Glutamatergic neuron (in vitro differentiated cells): ENCODE measurements around the gene METTL3. TPM values are rescaled to one million over a fixed set of nuclear protein-coding genes. Genes with fewer than 3 reads are reported as not detected.

Experiments
- DNase-seq: peaks from one replicate; pipeline ENCODE4 v3.0.0; 2022
- H3K27ac Mint-ChIP-seq: one replicate; pipeline ENCODE4 v1.8.0; 2020; ENCODE audit warnings: mild to moderate bottlenecking, mixed read lengths, inconsistent platforms; ENCODE audit not compliant: unreplicated experiment
- H3K27me3 Mint-ChIP-seq: one replicate; pipeline ENCODE4 v1.8.0; 2020; ENCODE audit warnings: mild to moderate bottlenecking, moderate library complexity, mixed read lengths, inconsistent platforms; ENCODE audit not compliant: unreplicated experiment
- H3K36me3 Mint-ChIP-seq: one replicate; pipeline ENCODE4 v1.8.0; 2020; ENCODE audit warnings: mild to moderate bottlenecking, mixed read lengths, inconsistent platforms; ENCODE audit not compliant: unreplicated experiment
- H3K4me1 Mint-ChIP-seq: one replicate; pipeline ENCODE4 v1.8.0; 2020; ENCODE audit warnings: mild to moderate bottlenecking, low read depth, mixed read lengths, inconsistent platforms; ENCODE audit not compliant: unreplicated experiment
- H3K4me3 Mint-ChIP-seq: one replicate; pipeline ENCODE4 v1.8.0; 2020; ENCODE audit warnings: mild to moderate bottlenecking, mixed read lengths, inconsistent platforms; ENCODE audit not compliant: unreplicated experiment
- H3K9me3 Mint-ChIP-seq: one replicate; pipeline ENCODE4 v1.8.0; 2020; ENCODE audit warnings: mild to moderate bottlenecking, moderate library complexity, mixed read lengths, inconsistent platforms; ENCODE audit not compliant: unreplicated experiment
- CTCF ChIP-seq: fragments of 200-600 bp; sonication (generic); IDR thresholded peaks from one replicate; pipeline ENCODE4 v1.5.0; 2021; ENCODE audit not compliant: partially characterized antibody, unreplicated experiment
- total RNA-seq: library from RNA; stranded (reverse); fragmentation: NEBNext Ultra II Directional; extraction: Animal tissue kit (Norgen Biotek cat#: 25700); gene quantifications from one replicate; pipeline ENCODE4 v1.2.1, GENCODE V29; 2021; ENCODE audit not compliant: unreplicated experiment

Gene METTL3
- total RNA-seq, 1 donor from 2014 or later: 90.0 TPM

- Mint-ChIP-seq H3K4me3 (no peak overlapping the region), H3K4me1 (peaks cover 8% of the 10 kb centered on the region), H3K27me3 (peaks cover 15% of the 10 kb centered on the region), H3K9me3 (peaks cover 13% of the 10 kb centered on the region), H3K36me3 (peaks cover 22% of the 10 kb centered on the region), H3K27ac (no peak overlapping the region)
- no peak for DNase-seq
- no peak for TF ChIP-seq CTCF
Measured at GRCh38 chr14:21523203-21523602, 12.1 kb upstream of the METTL3 start.

- no peak for TF ChIP-seq CTCF
- Mint-ChIP-seq H3K36me3 (peaks cover 22% of the 10 kb centered on the region), H3K9me3 (peaks cover 10% of the 10 kb centered on the region), H3K4me3 (no peak overlapping the region), H3K27me3 (peaks cover 15% of the 10 kb centered on the region), H3K4me1 (peaks cover 2% of the 10 kb centered on the region), H3K27ac (no peak overlapping the region)
- DNase-seq: no peak
Measured at GRCh38 chr14:21521501-21521900, 10.4 kb upstream of the METTL3 start.

- Mint-ChIP-seq H3K4me1 (peaks cover 2% of the 10 kb centered on the region), H3K27me3 (peaks cover 15% of the 10 kb centered on the region), H3K4me3 (peak overlapping the region; percentile 56), H3K36me3 (peaks cover 22% of the 10 kb centered on the region), H3K9me3 (peaks cover 10% of the 10 kb centered on the region), H3K27ac (peak overlapping the region; percentile 28)
- DNase-seq: no peak
- no peak for TF ChIP-seq CTCF
Measured at GRCh38 chr14:21520767-21521166, 9.6 kb upstream of the METTL3 start.

- H3K27ac Mint-ChIP-seq: no peak overlapping the region
- peaks cover 8% of the 10 kb centered on the region for H3K27me3 Mint-ChIP-seq
- peak overlapping the region; percentile 34 for H3K4me3 Mint-ChIP-seq
- peaks cover 10% of the 10 kb centered on the region for H3K9me3 Mint-ChIP-seq
- peaks cover 2% of the 10 kb centered on the region for H3K4me1 Mint-ChIP-seq
- no peak for DNase-seq
- H3K36me3 Mint-ChIP-seq: peaks cover 22% of the 10 kb centered on the region
- no peak for TF ChIP-seq CTCF
Measured at GRCh38 chr14:21518725-21519124, 7.6 kb upstream of the METTL3 start.

GRCh38 chr14:21514341-21514740, 3.2 kb upstream of the METTL3 start:
- Mint-ChIP-seq H3K9me3 (peaks cover 14% of the 10 kb centered on the region), H3K27me3 (peaks cover 12% of the 10 kb centered on the region), H3K36me3 (peaks cover 5% of the 10 kb centered on the region), H3K4me3 (no peak overlapping the region), H3K27ac (no peak overlapping the region), H3K4me1 (peaks cover 9% of the 10 kb centered on the region)
- TF ChIP-seq CTCF: no peak
- no peak for DNase-seq
